B cell (primary cell): ENCODE results near the gene TEF.

ENCODE experiments used
- EZH2 ChIP-seq: IDR thresholded peaks from 2 replicates; pipeline ENCODE4 v1.6.1; 2012; ENCODE audit warnings: borderline replicate concordance, low read depth, mild to moderate bottlenecking, moderate library complexity, low read length; ENCODE audit not compliant: insufficient read depth, poor library complexity, severe bottlenecking
- TF ChIP-seq, protein P1 (sequence below): fragments of 200-600 bp; IDR thresholded peaks from one replicate; pipeline ENCODE4 v1.8.0; 2022; ENCODE audit warnings: antibody characterized with exemption, mild to moderate bottlenecking

DNA sequence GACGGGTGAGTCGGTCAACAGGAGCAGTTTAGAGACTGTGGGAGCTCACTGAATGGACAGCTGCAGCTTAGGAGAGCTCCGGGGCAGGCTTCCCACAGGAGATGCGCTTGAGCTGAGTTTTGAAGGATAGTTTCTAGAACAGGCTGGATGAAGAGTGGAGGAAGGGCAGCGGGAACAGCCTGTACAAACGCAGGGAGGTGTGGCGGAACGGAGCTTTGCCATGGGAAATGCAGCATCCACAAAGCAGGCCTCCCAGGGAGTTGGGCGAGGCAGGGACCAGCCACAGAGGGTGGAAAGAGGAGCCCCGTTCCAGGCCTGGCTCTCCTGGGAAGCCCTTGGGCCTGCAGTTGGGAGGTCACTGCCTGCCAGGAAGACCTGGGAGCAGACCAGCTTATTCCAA is 26.8 kb upstream of the TEF start:
- TF ChIP-seq, protein P1, sequence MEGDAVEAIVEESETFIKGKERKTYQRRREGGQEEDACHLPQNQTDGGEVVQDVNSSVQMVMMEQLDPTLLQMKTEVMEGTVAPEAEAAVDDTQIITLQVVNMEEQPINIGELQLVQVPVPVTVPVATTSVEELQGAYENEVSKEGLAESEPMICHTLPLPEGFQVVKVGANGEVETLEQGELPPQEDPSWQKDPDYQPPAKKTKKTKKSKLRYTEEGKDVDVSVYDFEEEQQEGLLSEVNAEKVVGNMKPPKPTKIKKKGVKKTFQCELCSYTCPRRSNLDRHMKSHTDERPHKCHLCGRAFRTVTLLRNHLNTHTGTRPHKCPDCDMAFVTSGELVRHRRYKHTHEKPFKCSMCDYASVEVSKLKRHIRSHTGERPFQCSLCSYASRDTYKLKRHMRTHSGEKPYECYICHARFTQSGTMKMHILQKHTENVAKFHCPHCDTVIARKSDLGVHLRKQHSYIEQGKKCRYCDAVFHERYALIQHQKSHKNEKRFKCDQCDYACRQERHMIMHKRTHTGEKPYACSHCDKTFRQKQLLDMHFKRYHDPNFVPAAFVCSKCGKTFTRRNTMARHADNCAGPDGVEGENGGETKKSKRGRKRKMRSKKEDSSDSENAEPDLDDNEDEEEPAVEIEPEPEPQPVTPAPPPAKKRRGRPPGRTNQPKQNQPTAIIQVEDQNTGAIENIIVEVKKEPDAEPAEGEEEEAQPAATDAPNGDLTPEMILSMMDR: no peak
- TF ChIP-seq EZH2: no peak
